ENCODE data around the gene ZFHX3. TPM values are rescaled to one million over a fixed set of nuclear protein-coding genes. Genes with fewer than 3 reads are reported as not detected.
"Not testable (repeated sequence)": the region's sequence is repeated elsewhere in the genome, so short reads cannot be mapped to it uniquely, and the experiment has no call there.

The ZFHX3 gene
- total RNA-seq, 1 donor from 2014 or later = 2.3 TPM

DNA sequence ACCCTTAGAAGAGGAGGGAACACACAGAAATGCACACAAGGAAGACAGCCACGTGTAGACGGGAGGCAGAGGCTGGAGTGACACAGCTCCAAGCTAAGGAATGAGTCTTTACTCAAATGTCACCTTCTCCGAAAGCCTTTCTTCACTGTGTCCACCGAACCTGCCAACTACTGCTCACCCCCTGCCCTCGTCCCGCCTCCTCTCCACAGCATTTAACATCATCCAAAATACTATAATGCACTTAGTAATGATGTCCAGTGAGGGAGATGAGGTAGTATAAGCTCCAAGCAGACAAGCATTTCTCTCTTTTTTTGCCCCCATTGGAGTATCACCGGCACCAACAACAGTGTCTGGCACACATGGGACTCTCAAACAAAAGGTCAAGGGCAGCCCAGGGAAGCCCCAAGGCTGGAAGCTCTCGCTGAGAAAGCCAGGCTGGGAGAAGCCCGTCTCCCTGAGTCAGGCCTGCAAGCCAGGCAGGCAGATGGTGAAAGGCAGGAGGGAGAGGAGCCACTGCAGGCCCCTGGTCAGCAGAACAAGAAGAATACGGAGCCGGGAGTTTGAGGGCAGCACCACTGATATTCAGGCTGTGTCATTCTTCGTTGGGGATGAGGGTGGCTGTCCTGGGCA is 25.9 kb downstream of the ZFHX3 start:
- no peak for DNase-seq

DNA sequence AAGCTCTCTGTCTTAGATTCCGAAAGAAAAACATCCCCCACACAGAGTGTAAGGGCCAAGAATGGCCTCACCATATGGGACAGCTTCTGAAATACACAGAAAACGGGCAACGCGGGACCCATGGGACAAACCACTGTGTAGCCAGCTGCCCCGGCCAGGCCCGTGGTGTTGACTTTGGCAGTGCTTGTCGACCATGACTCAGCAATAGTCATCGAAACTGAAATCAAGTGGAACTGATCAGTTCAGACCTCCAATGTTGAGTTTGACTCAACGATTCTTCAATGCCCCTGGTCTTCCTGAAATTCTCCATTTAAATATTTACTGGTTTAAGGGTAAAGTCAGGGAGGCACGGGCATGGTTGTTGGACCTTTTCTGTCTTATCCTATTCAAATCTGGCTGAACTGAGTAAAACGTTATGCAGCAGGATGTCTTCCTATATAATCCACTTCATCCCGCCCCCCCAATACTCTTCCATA is 27.5 kb downstream of the ZFHX3 start:
- no peak for DNase-seq

DNA sequence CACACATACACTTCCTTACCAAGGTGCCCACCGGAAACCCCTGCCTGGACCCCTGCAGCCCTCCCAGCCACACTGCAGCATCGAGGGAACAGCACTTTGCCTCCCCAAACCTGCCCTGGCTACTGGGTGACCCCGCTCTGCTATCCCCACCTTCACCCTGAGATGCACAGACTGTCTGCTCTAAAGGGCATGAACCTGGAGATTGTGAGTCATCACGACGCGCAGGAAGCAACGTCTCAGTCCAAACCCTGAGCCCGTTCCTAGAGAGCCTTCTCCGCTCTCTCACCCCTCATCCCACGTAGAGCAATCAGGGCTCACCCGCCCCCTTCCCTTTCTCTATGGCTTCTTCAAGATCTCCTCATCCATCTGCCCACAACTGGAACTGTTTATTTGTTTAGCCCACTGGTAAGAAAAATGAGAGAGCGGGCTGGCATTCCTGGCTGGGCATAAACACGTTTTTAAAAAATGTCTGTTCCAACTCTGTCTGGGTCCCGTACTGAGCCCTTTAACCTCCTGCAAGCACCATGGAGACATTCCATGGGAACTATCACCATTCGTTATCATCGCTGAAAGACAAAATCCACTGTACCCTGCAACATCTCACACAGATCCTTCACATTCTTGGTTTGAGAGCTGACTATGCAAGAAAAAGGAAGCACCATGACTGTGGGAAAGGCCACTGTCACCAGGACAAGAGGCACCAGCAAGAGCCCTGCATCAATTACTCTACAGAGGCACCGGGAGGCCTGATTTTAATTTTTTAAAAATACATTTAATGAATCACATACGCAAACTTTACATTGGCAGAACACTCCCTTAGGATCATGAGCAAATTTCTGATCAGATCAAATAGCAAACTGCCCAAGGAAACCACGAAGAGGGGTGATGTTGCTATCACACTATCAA is 28.2 kb downstream of the ZFHX3 start:
- DNase-seq = no peak

DNA sequence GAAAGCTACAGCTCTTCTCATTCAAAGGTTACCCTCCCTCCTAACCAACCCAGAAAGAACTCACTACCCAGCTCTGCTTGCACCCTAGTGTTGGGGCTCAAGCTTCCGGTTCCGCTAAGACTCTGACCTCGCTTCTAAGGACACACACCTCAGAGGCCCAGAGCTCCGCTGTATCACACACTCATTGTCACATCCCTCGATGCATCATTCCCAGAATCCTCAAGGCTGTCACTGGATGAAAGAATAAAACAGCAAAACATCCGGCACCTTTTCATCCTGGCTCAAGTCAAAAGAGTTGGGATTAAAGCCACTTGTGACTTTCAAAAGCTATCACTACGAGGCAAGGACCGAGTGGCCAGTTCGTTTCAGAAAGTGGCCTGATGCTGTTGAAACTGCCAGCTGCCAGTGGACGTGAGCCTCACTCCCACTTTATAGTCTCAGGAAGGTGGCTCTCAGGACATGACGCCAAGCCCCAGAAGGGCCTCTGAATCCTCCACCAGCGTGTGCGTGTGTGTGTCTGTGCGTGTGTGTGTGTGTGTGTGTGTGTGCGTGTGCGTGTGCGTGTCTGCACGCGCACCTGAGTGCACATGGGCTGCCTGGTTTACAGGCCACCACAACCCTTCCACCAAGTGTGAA is 29.0 kb downstream of the ZFHX3 start:
- DNase-seq = no peak

DNA sequence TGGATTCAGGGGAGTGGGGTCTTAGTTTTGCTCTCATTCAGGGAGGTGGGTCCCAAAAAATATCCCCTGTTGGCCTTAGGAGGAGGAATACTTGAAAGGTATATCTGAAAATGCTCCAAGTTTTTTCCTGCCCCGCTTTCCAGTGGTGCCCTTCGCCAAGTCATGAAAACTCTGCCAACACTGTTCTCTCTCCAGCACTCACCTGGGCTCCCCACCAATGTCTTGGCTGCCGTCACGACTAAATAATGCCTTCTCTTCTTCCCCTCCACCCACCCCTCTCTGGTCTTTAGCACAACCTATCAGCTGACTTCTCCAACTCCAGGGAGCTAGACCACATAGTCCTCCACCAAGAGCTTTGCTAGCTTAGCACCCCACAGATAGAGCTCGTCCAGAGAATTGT is 30.6 kb downstream of the ZFHX3 start:
- DNase-seq = no peak

DNA sequence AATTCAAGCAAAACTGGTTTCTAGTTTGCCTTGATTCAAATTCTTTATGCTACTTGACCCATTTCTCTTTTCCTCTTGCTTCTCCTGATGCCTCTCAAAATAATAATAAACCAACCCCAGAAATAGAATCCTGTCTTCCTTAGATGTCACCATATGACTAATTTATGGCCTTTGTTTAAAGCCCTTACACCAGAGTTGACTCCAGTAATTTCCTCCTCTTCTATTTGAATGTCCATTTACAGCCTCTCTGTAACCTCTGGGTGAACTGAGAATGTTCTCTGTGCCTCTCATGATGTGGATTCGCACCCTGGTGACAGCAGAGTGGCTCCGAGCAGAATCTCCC is 31.5 kb downstream of the ZFHX3 start:
- no peak for DNase-seq

DNA sequence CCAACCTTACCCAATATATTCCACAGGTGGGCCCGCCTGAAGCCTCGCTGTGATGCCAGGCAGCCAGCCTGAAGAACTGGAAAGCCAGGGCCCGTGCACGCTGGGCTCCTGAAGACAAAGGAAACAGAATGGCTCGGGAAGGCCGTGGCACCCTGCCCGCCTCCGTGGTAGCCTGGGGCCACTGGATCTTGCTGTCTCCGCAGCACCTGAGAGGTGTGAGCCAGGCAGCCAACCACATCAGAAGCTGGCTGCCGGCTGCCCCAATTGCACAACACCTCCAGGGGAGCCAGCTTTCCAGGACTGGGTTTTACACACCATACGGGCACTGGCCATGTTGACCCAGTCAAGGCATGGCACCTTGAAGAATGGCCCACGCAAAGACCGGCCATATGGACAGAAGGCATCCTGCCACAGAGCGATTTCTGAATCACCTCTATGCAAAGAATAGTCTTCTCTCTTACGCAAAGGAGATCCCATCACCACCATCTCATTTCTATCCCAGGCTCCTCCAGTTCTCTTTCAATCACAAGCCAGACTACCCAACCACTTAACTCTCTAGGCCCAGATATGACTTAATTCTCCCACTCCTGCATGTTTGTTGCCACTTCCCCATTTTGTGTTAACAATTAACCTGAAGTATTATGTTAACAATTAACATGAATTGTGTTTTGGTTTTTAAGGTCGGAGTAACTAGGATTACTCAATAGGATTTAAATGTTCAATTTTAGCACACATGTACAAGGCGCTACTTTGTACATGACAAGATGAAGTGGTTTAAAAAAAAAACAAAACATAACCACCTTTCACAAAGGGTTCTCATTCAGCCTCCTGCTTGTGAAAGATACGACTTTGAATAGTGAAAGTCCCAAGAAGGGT is 32.1 kb downstream of the ZFHX3 start:
- DNase-seq = no peak

DNA sequence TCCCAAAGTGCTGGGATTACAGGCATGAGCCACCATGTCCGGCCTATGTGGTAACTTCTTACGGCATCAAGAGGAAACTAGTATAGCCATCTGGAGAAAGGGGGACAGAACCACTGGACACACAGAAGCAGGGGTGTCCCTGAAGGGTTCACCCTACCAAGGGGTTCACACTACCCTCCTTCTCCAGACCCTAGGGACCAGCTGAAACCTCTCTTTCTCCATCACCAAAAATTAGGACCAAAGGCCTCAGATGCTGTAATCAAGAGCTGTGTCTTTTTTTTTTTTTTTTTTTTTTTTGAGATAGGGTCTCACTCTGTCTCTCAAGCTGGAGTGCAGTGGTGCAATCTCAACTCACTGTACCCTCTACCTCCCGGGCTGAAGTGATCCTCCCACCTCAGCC is 33.2 kb downstream of the ZFHX3 start:
- DNase-seq = no peak

DNA sequence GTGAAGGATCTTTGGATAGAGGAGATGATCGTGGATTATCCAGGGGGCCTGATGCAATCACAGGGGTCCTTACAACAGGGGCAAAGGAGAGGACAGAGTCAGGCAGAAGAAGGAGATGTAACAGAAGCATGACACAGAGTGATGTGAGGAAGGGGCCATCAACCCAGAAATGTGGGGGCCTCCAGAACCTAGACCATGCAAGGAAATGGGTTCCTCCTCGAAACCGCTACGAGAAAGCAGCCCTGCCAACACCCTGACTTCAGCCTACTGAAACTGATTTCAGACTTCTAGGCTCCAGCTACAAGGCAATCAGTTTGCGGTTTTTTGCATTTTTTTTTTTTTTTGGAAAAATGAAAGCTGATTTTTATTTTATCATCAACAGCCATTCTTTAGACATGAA is 34.0 kb downstream of the ZFHX3 start:
- DNase-seq = no peak

DNA sequence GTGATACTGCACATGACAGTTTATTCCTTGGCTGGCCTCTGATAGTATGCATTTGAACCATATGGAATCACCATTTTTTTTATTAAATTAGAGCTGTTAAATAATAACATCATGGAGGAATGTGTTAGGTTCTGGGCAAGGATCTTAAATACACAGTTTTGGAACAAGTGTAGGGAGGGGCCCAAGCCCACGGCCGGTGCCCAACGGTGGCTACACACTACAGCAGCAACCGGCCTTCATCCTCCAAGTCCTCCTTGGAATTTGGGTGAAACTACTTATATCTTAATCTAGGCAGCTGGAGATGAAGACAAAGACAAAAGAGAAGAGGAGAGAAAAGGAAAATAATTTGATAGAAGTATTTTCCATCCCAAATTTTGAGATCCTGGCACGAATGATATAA is 35.6 kb downstream of the ZFHX3 start:
- no peak for DNase-seq

DNA sequence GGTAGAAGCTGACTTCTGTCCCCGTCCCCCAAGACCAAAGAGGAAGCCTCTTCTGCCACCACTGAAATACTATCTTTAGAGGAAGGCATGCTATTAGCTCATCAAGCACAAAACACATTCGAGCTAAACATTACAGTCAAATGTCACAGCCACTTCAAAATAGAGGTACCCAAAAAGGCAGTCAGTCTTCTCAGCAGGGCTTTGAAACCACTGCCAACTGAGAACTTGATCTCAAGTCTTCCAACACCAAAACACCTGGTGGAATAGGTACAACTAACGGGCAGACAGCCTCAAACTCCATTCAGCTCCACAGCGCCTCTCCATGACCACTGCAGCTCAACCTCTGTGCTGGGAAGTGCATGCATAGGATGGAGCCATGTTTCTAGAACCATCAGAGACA is 36.0 kb downstream of the ZFHX3 start:
- no peak for DNase-seq

DNA sequence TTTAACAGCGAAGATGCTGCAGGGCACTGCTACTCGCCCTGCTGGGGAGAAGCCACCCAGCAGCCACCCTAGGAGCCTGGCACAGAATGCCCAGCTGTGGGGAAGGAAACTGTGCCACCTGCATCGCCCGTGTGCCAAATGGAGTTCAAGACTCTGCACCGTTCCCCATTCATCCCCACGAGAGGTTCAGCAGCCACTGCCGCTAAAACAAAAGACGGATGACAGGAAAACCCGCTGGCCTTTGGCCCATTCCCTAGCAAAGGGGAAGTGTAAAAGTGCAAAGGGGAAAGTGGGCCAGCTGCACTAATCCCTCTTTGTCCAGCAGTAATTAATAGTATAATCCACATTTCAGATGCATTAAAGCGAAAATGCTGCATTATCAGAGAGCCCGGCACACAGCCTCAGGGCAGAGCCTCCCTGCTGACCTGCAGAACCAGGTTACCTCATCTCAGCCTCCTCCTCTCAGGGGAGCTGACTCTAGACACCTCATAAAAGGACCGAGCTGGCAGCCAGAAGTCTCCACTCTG is 37.7 kb downstream of the ZFHX3 start:
- DNase-seq = no peak

DNA sequence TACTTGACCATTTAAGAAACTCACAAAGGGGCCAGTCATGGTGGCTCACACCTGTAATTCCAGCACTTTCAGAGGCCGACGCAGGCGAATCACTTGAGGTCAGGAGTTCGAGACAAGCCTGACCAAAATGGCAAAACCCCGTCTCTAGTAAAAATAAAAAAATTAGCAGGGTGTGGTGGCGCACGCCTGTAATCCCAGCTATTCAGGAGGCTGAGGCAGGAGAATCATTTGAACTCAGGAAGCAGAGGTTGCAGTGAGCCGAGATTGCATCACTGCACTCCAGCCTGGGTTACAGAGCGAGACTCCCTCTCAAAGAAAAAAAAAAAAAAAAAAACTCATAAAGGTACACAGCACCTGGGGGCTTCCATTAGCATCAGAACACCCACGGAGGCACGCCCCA is 38.2 kb downstream of the ZFHX3 start:
- DNase-seq = not testable (repeated sequence)

DNA sequence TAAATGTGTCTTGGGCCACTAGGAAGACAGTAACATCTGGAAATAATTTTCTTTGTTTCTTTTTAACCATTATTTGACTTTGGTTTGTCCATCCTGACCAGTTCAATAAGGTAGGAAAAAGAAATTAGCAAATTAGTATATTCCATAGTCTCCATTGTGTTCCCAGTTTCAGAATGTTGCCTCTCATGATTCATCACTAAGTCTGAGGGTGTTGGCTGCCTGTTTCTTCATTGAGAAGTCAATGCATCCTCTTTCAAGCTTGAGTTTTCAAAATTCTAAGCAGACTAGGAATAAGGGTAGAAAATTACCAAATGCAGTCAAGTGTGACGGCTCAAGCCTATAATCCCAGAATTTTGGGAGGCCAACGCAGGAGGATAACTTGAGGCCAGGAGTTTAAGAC is 41.9 kb downstream of the ZFHX3 start:
- no peak for DNase-seq

DNA sequence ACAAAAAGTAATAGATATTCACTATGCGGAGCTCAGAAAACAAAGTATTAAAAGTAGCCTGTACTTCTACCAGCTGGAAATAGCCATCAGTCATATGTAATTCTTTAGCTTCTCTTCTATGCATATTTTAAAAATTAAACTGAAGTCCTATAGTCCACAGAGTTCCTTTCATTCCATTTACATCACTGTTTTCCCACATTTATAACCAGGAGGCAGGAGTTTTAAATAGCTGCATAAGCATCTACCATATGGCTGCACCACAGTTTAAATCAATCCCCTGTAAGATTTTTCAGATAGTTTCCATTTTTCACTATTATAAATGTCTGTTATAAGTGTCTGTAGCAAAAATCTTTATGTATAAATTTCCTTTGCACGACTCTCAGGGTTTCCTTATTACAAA is 45.1 kb downstream of the ZFHX3 start:
- no peak for DNase-seq

DNA sequence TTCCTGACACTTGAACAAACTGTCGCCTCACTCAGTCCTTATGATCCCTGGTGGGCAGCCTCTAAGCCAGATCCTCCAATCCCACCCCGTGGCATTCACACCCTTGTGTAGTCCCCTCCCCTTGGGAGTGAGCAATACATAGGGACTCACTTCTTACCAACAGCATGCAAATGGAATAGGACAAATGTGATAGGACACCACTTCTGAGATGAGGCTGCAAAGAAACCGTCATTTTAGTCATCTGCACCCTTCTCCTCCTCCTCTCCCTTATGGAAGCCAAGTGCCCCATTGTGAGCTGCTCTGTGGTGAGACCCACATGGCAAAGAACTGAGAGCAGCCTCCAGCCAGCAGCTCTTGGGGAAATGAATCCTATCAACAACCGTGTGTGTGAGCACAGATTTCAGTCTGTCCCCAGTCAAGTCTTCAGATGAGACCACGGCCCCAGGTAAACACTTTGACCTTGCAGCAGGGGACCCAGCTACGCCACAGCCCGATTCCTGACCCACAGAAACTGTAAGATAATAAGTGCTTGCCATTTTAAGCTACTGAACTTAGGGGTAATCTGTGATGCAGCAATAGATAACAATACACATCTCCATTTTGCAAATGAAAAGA is 46.9 kb downstream of the ZFHX3 start:
- no peak for DNase-seq

DNA sequence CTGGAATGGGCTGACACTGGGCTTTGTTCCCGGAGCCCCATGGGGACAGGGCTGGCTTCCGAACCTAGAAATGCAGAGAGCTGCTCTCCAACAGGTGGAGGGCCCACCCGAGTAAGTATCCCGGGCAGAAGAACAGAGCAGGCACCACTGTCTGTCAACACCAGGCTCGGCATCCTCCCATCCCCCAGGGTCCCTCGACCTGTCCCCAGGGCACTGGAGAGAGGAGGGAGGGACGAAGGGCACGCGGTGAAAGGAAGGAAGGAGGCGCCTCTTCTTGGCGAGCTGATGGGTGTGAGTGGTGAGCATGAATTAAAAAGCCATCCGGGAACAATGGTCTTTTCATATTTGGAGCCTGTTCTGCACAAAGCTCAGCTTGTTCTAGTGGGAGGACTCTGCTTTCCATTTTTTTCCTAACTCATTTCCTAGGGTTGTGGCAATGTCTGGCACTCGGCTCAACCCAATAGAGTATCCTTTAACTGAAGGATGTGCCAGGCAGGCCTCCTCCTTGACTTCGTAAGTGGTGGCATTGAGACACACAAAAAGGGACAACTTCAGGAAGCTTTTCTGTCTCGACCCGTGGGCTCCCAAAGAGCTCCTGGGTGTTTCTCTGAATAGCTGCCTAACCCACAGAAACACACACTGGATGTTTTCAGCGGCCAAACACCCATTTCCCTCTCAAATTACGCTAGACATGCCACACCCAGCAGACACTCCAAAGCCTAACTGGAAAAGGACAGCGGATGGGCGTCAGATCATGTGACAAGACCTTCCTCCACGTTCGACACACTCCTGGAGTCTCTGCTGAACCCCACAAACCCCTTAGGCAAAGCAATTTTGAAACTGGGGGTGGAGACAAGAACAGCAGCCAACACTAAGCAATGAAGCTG is 47.7 kb downstream of the ZFHX3 start:
- no peak for DNase-seq

DNA sequence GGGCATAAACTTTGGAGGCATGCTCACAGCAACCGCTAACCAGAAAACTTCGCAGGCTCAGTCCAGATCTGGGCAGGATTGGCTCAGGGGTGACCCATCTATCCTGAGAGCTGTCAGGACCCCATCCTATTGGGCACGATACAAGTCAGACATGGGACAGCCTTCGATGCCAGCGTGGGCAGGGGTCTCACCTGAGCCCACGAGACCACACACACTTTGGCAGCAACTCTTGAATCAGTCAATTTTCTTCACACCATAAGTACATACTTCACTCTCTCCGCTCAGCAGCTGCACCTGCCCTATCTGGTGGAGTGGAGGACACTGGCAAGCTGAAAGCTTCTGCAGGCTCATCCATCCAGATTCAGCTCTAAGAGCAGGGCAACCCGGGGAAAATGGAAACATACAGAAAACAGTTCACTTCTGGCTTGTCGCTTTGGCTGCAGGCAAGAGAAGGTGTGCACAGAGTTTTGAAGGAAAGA is 48.3 kb downstream of the ZFHX3 start:
- no peak for DNase-seq

DNA sequence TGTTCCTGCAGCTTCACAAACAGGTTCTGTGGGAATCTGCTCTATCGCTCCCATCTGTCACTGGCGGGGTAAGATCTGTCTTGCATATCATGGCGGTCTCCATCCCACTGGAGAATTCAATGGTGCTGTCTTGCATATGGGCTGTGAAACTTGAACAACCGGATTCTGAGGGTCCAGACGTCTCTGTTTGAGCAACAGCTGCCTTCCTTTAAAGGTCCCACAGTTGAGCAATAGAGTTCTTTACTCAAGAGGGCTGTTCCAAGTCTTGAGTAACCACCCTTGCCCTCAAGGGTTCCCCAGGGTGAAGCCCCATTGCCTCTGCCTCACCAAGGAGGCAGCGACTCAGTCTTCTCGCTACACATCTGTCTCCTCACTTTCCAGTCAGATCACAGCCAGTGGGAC is 50.8 kb downstream of the ZFHX3 start:
- no peak for DNase-seq

DNA sequence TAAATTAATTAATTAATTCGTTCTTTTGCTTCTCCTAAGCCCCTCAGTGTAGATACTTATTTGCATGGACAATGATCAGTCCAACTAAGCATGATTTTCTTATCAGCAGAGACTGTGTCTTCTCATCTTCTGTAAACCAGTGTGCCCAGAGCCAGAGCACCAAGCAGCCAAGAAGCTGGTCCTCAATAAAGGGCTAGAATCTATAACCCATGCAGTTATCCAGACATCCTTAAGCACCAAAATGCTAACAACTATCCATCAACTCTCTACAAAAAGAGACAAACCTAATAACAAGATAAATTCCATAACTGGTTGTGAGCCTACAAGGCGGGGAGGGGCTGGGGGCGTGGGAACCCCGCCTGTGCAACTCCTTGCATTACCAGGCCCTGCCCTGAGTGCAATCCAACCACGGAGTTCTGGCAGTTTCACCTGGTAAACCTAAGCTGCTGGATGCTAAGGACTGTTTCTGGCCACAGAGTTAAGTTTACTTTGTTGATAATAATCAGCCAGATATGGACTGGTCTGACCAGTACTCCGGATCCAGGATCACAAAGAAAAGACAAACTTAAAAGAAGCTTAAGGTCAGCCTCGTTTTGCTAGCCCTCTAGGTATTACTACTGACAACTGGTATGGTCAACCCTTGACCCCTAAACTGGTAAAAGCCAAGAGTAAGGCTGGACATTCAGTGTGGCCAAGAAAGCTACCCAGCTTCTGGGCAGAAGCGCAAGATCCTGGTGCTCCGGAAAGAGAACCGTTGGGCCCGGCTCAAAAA is 51.5 kb downstream of the ZFHX3 start:
- DNase-seq = no peak

Measured in occipital lobe (tissue), 2 donors.